HG03175 (cell line): ENCODE results near the gene C1QTNF1.
A peak's percentile ranks its signal among the peaks of the same experiment; 100 is the strongest.
"Not testable (repeated sequence)": the region's sequence is repeated elsewhere in the genome, so short reads cannot be mapped to it uniquely, and the experiment has no call there.

Source experiments
- ATAC-seq: cut with Tn5 transposase; IDR thresholded peaks from one replicate; pipeline ENCODE4 v1.9.1; 2021; ENCODE audit warnings: mild to moderate bottlenecking, moderate library complexity; ENCODE audit not compliant: unreplicated experiment

The C1QTNF1 gene

GRCh38 chr17:79051306-79051705, 27.3 kb downstream of the C1QTNF1 start:
- no peak for ATAC-seq

GRCh38 chr17:79052131-79052530, 28.2 kb downstream of the C1QTNF1 start:
- ATAC-seq, result no peak

GRCh38 chr17:79053251-79053925, 29.4 kb downstream of the C1QTNF1 start:
- no peak for ATAC-seq

GRCh38 chr17:79054200-79054960, 30.4 kb downstream of the C1QTNF1 start:
- no peak for ATAC-seq

GRCh38 chr17:79055197-79055596, 31.2 kb downstream of the C1QTNF1 start:
- no peak for ATAC-seq

- ATAC-seq, result no peak
These were observed 33.9 kb downstream of the C1QTNF1 start for GRCh38 chr17:79057737-79058385.

GRCh38 chr17:79062691-79063090, 38.7 kb downstream of the C1QTNF1 start:
- ATAC-seq, result no peak

GRCh38 chr17:79064026-79064425, 40.1 kb downstream of the C1QTNF1 start:
- ATAC-seq, result no peak

GRCh38 chr17:79065105-79065670, 41.2 kb downstream of the C1QTNF1 start:
- ATAC-seq, result no peak

- ATAC-seq, result no peak
These were observed 43.0 kb downstream of the C1QTNF1 start for GRCh38 chr17:79066963-79067362.

- ATAC-seq, result no peak
These were observed 46.4 kb downstream of the C1QTNF1 start for GRCh38 chr17:79070266-79070880.

GRCh38 chr17:79071161-79071740, 47.3 kb downstream of the C1QTNF1 start:
- no peak for ATAC-seq

GRCh38 chr17:79072544-79072943, 48.6 kb downstream of the C1QTNF1 start:
- ATAC-seq, result no peak

GRCh38 chr17:79073016-79073705, 49.2 kb downstream of the C1QTNF1 start:
- no peak for ATAC-seq

GRCh38 chr17:79073706-79074088, 49.7 kb downstream of the C1QTNF1 start:
- ATAC-seq, result no peak

- not testable (repeated sequence) for ATAC-seq
These were observed 50.2 kb downstream of the C1QTNF1 start for GRCh38 chr17:79074121-79074648.

GRCh38 chr17:79074649-79075445, 50.9 kb downstream of the C1QTNF1 start, which contains the start of gene ENGASE:
TSS of gene ENGASE (plus strand) at chr17:79074824. CDS start at chr17:79074945, 121 bp downstream.
- peak; percentile 90 for ATAC-seq

- ATAC-seq, result peak; percentile 8
These were observed 51.4 kb downstream of the C1QTNF1 start for GRCh38 chr17:79075446-79075750.

- ATAC-seq, result no peak
These were observed 52.0 kb downstream of the C1QTNF1 start for GRCh38 chr17:79075861-79076406.
